PC-9 (cell line): ENCODE data around the gene PCDHB11.
"Not testable (repeated sequence)": the region's sequence is repeated elsewhere in the genome, so short reads cannot be mapped to it uniquely, and the experiment has no call there.

Experiments
- CTCF ChIP-seq: fragments of 200-600 bp; sonication (generic); conservative IDR thresholded peaks from 2 replicates; pipeline ENCODE4 v1.6.1; 2017; ENCODE audit warnings: mixed run types, antibody characterized with exemption, mild to moderate bottlenecking, moderate library complexity
- EZH2 ChIP-seq: fragments of 200-600 bp; sonication (generic); IDR thresholded peaks from 2 replicates; pipeline ENCODE4 v1.8.0; 2017; ENCODE audit warnings: antibody characterized with exemption, low read depth

GRCh38 chr5:141210849-141211248, 11.4 kb downstream of the PCDHB11 start:
- not testable (repeated sequence) for TF ChIP-seq CTCF, EZH2
